Psoas muscle (tissue), 8 donors: ENCODE results near the gene CDKN2A. TPM values are rescaled to one million over a fixed set of nuclear protein-coding genes. Genes with fewer than 3 reads are reported as not detected.

Experiments
- ATAC-seq, 4 donors: fragments of 200-7000 bp; cut with Tn5 transposase; one replicate each; pipeline ENCODE4 v1.9.1; 2020; ENCODE audit warnings: moderate library complexity in 3 of 4, mild to moderate bottlenecking in 2 of 4
- DNase-seq, 2 donors: peaks; one replicate each; pipeline ENCODE4 v3.0.0-alpha.2; 2020
- H3K27ac ChIP-seq: fragments of 200-600 bp; one replicate; pipeline ENCODE4 v1.8.0; 2022
- H3K27me3 ChIP-seq, 3 donors: fragments of 200-600 bp in 1 of 3; one replicate each; pipeline versions ENCODE4 v1.6.1 to v1.8.0; 2013 to 2022; ENCODE audit warnings: low read length in 2 of 3, mild to moderate bottlenecking in 2 of 3, moderate library complexity in 1 of 3; ENCODE audit not compliant: insufficient read depth in 3 of 3
- H3K36me3 ChIP-seq, 2 donors: fragments of 200-600 bp in 1 of 2; one replicate each; pipeline versions ENCODE4 v1.6.1 to v1.8.0; 2013 to 2022; ENCODE audit warnings: low read depth in 1 of 2, mild to moderate bottlenecking in 1 of 2, moderate library complexity in 1 of 2; ENCODE audit not compliant: insufficient read depth in 1 of 2
- H3K4me1 ChIP-seq: fragments of 200-600 bp; one replicate; pipeline ENCODE4 v1.8.0; 2022
- H3K4me3 ChIP-seq: fragments of 200-600 bp; one replicate; pipeline ENCODE4 v1.8.0; 2022; ENCODE audit warnings: mild to moderate bottlenecking
- H3K9me3 ChIP-seq: fragments of 200-600 bp; one replicate; pipeline ENCODE4 v1.8.0; 2022
- CTCF ChIP-seq: fragments of 200-600 bp; IDR thresholded peaks from one replicate; pipeline ENCODE4 v1.8.0; 2022; ENCODE audit warnings: antibody characterized with exemption
- WGBS, 3 donors: extraction: QIAGEN DNeasy Blood & Tissue Kit; methylation state at CpG; one replicate each; pipeline versions ENCODE4 v1.1.6 to v1.1.7; 2013; 5-methylcytosine and 5-hydroxymethylcytosine counted together
- intact Hi-C, 2 donors: fragments of 100-400 bp; cut with DNase I; formaldehyde crosslinking; loops; one replicate each; pipeline versions ENCODE4 v1.11.0 to v1.14.2; 2022
- polyA plus RNA-seq, 3 donors: library from polyadenylated mRNA; stranded (reverse); fragments of 200-250 nt; gene quantifications; one replicate each; pipeline ENCODE4 v1.2.3, GENCODE V29; 2013
- total RNA-seq, 4 donors: library from RNA; stranded (reverse); fragmentation: NEBNext Ultra II Directional in 2 of 4; extraction: Animal tissue kit (Norgen Biotek cat#: 25700) in 2 of 4; gene quantifications; one replicate each; pipeline versions ENCODE4 v1.2.1 to v1.2.4, GENCODE V29; 2021 to 2023
- donor health status: healthy with polysubstance abuse.
- donor health status: DM: no; HTN: no; CAD: no; lungs with moderate emphysema.
- donor health status: Bipolar disorder and iron deficiency.
- donor health status: healthy.
- donor health status: DM: yes; HTN: yes; CAD: no.
- donor health status: DM: no; HTN: no; CAD: no.
- donor health status: DM: no; HTN: no; CAD: no.
- donor health status: DM: yes; HTN: yes; CAD: no.

Gene CDKN2A
- total and polyA plus RNA-seq, 7 donors, result 0.04 to 0.66 (median 0.32) TPM; not detected in 4

- Histone ChIP-seq H3K4me3 (no peak overlapping the region), H3K36me3 (no peaks in the 10 kb centered on the region), H3K27ac (no peak overlapping the region), H3K4me1 (no peaks in the 10 kb centered on the region), H3K9me3 (no peaks in the 10 kb centered on the region), H3K27me3 (peaks cover 10 to 85% (median 11%) of the 10 kb centered on the region in 3 donors)
- ATAC-seq (no peak), DNase-seq (no peak)
- intact Hi-C loops, result no loop called here
- WGBS, 3 donors, result 24 to 38% (median 33%) methylated on average over 9 of the region's 9 CpGs
- no peak for TF ChIP-seq CTCF
Measured at GRCh38 chr9:21988056-21988990, 5.9 kb downstream of the CDKN2A start.

GRCh38 chr9:21985964-21986667 is 8.1 kb downstream of the CDKN2A start:
- Histone ChIP-seq H3K9me3 (no peaks in the 10 kb centered on the region), H3K36me3 (no peaks in the 10 kb centered on the region), H3K4me3 (no peak overlapping the region), H3K27ac (no peak overlapping the region), H3K4me1 (no peaks in the 10 kb centered on the region), H3K27me3 (peaks cover 9 to 89% (median 11%) of the 10 kb centered on the region in 3 donors)
- TF ChIP-seq CTCF, result no peak
- WGBS, 3 donors, result 63 to 78% (median 75%) methylated on average over 5 of the region's 5 CpGs
- intact Hi-C loops, result no loop called here
- DNase-seq, result no peak
- ATAC-seq, result no peak

DNA sequence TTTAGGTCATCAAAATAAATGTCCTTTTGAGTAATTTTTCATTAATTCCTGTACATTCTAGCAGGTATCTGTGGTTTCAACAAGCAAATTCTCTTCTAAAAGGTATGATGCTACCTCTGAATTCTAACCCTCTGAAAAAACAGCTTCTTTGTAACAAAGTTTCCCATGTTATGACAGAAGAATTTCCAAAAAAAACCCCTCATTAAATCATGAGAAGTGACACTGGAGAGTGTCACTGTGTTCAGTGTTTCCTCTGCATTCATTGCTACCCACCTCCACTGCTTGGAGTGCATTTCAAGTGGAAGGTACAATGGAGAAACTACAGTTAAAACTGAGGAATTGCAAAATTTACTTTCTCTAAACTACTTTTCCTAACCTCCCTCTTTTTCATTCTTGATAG is 10.1 kb downstream of the CDKN2A start:
- Histone ChIP-seq H3K27me3 (peaks cover 2 to 87% (median 15%) of the 10 kb centered on the region in 3 donors), H3K27ac (no peak overlapping the region), H3K36me3 (no peaks in the 10 kb centered on the region), H3K4me1 (no peaks in the 10 kb centered on the region), H3K4me3 (no peak overlapping the region), H3K9me3 (no peaks in the 10 kb centered on the region)
- DNase-seq, result no peak
- ATAC-seq, result no peak
- TF ChIP-seq CTCF, result no peak
- intact Hi-C loops, result no loop called here

- H3K27me3 ChIP-seq, result peaks cover 2 to 87% (median 15%) of the 10 kb centered on the region in 3 donors
- intact Hi-C loops, result no loop called here
- no peak overlapping the region for H3K4me3 ChIP-seq
- no peak for ATAC-seq
- WGBS, 3 donors, result 47 to 60% (median 50%) methylated on average over 1 of the region's 1 CpG
- DNase-seq, result no peak
- no peak for TF ChIP-seq CTCF
- no peaks in the 10 kb centered on the region for H3K4me1 ChIP-seq
- H3K36me3 ChIP-seq, result no peaks in the 10 kb centered on the region
- no peaks in the 10 kb centered on the region for H3K9me3 ChIP-seq
- H3K27ac ChIP-seq, result no peak overlapping the region
Measured at GRCh38 chr9:21983561-21983935, 10.6 kb downstream of the CDKN2A start.
